Measurements from ENCODE around the gene TERB1. TPM values are rescaled to one million over a fixed set of nuclear protein-coding genes. Genes with fewer than 3 reads are reported as not detected.

Gene TERB1
- total and polyA plus RNA-seq, 2 of the 13 experiments (the other 11 are each of a cell fraction or from before 2014, with no cell fraction given): not detected

GRCh38 chr16:66711581-66711980 lies 89.8 kb downstream of the TERB1 start:
- H3K27me3 ChIP-seq (ENCODE audit: control insufficient read depth in 1 of 2, insufficient read depth in 2 of 2, low read length in 2 of 2): peaks cover 0 to 7% of the 10 kb centered on the region in 2 experiments; a peak in 2 of 5 replicates
- BruUV-seq (replicated peaks): no TSS peak
- intact Hi-C loops (cut with micrococcal nuclease; ENCODE audit: unreplicated experiment) (no loop called here), in situ Hi-C loops (cut with HindIII; ENCODE audit: extremely low pct_ligation_motif_present, low pct_unique_long_range_greater_than_20kb) (no loop called here)
- DNase-seq (ENCODE audit: low spot score) (no peak), FAIRE-seq (no peak), ATAC-seq (peak; percentile 11; the same call in 2 of the 3 replicates)
- no peak overlapping the region for H3K4me2 ChIP-seq (ENCODE audit: low read depth, low read length)
- H2AFZ ChIP-seq (ENCODE audit: low read length): no peak overlapping the region
- no peaks in the 10 kb centered on the region for H3K36me3 ChIP-seq (replicated peaks in 1 of 2; ENCODE audit: control insufficient read depth in 1 of 2, insufficient read depth in 2 of 2, low read length in 2 of 2)
- no peak overlapping the region for H3K9ac ChIP-seq (ENCODE audit: insufficient read depth, low read depth, low read length)
- H3K27ac ChIP-seq (ENCODE audit: extremely low read length, insufficient read depth, low read length): no peak overlapping the region
- no peaks in the 10 kb centered on the region for H4K20me1 ChIP-seq (ENCODE audit: insufficient read depth, low read length)
- H3K4me1 ChIP-seq (ENCODE audit: insufficient read depth, low read length): peaks cover 16% of the 10 kb centered on the region
- CTCF ChIA-PET (ENCODE audit: low intra/inter-chr PET ratio, low total read pairs): no interaction called here
- H3K79me2 ChIP-seq (ENCODE audit: insufficient read depth, low read length): no peaks in the 10 kb centered on the region
- no peaks in the 10 kb centered on the region for H3K9me3 ChIP-seq (ENCODE audit: low read length)
- no peak for TF ChIP-seq NR2F1 (CRISPR knock-in tag; IDR thresholded peaks at IDR 0.05)
- TF ChIP-seq ZNF605 (CRISPR knock-in tag; IDR thresholded peaks at IDR 0.05): peak; percentile 99; the same call in 1 of the 2 replicates
- POLR2A ChIA-PET: no interaction called here
- H3K4me3 ChIP-seq (replicated peaks in 1 of 3; ENCODE audit: insufficient read depth in 1 of 3, low read depth in 2 of 3, low read length in 3 of 3): no peak overlapping the region

GRCh38 chr16:66706506-66706880 lies 94.9 kb downstream of the TERB1 start:
- H3K4me2 ChIP-seq (ENCODE audit: low read depth, low read length): 0 out of 2 replicates have a peak overlapping the region, but pooled peaks have one; percentile 4
- no peak overlapping the region for H3K27ac ChIP-seq (ENCODE audit: extremely low read length, insufficient read depth, low read length)
- H3K36me3 ChIP-seq (replicated peaks in 1 of 2; ENCODE audit: control insufficient read depth in 1 of 2, insufficient read depth in 2 of 2, low read length in 2 of 2): no peaks in the 10 kb centered on the region
- no peak for DNase-seq (ENCODE audit: low spot score)
- intact Hi-C loops (cut with micrococcal nuclease; ENCODE audit: unreplicated experiment): no loop called here
- ATAC-seq: peak; percentile 16; the same call in 2 of the 3 replicates
- peaks cover 0 to 20% of the 10 kb centered on the region in 2 experiments; a peak in 2 of 5 replicates for H3K27me3 ChIP-seq (ENCODE audit: control insufficient read depth in 1 of 2, insufficient read depth in 2 of 2, low read length in 2 of 2)
- 0 out of 2 replicates have a peak, but pooled peaks cover 7% of the 10 kb centered on the region for H3K4me1 ChIP-seq (ENCODE audit: insufficient read depth, low read length)
- in situ Hi-C loops (cut with HindIII; ENCODE audit: extremely low pct_ligation_motif_present, low pct_unique_long_range_greater_than_20kb): no loop called here
- H2AFZ ChIP-seq (ENCODE audit: low read length): no peak overlapping the region
- no peak for FAIRE-seq
- H3K9ac ChIP-seq (ENCODE audit: insufficient read depth, low read depth, low read length): no peak overlapping the region
- no peaks in the 10 kb centered on the region for H3K9me3 ChIP-seq (ENCODE audit: low read length)
- ChIA-PET CTCF (ENCODE audit: low intra/inter-chr PET ratio, low total read pairs) (no interaction called here), POLR2A (no interaction called here)
- H3K4me3 ChIP-seq (replicated peaks in 1 of 3; ENCODE audit: insufficient read depth in 1 of 3, low read depth in 2 of 3, low read length in 3 of 3): no peak overlapping the region
- no peaks in the 10 kb centered on the region for H3K79me2 ChIP-seq (ENCODE audit: insufficient read depth, low read length)
- no TSS peak for BruUV-seq (replicated peaks)
- 48% methylated on average over 8 of the region's 8 CpGs for WGBS (ENCODE audit: low lambda C conversion rate)
- H4K20me1 ChIP-seq (ENCODE audit: insufficient read depth, low read length): no peaks in the 10 kb centered on the region
- no peak for TF ChIP-seq RAD21 (CRISPR knock-in tag; IDR thresholded peaks at IDR 0.05)
- TF ChIP-seq, protein P1, sequence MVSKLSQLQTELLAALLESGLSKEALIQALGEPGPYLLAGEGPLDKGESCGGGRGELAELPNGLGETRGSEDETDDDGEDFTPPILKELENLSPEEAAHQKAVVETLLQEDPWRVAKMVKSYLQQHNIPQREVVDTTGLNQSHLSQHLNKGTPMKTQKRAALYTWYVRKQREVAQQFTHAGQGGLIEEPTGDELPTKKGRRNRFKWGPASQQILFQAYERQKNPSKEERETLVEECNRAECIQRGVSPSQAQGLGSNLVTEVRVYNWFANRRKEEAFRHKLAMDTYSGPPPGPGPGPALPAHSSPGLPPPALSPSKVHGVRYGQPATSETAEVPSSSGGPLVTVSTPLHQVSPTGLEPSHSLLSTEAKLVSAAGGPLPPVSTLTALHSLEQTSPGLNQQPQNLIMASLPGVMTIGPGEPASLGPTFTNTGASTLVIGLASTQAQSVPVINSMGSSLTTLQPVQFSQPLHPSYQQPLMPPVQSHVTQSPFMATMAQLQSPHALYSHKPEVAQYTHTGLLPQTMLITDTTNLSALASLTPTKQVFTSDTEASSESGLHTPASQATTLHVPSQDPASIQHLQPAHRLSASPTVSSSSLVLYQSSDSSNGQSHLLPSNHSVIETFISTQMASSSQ (IDR thresholded peaks at IDR 0.05; ENCODE audit: low read depth): no peak
- TF ChIP-seq, protein P1 (CRISPR knock-in tag; IDR thresholded peaks at IDR 0.05; ENCODE audit: borderline replicate concordance): no peak
- no peak for TF ChIP-seq HES4 (CRISPR knock-in tag; IDR thresholded peaks at IDR 0.05; ENCODE audit: borderline replicate concordance)
- TF ChIP-seq, protein P2, sequence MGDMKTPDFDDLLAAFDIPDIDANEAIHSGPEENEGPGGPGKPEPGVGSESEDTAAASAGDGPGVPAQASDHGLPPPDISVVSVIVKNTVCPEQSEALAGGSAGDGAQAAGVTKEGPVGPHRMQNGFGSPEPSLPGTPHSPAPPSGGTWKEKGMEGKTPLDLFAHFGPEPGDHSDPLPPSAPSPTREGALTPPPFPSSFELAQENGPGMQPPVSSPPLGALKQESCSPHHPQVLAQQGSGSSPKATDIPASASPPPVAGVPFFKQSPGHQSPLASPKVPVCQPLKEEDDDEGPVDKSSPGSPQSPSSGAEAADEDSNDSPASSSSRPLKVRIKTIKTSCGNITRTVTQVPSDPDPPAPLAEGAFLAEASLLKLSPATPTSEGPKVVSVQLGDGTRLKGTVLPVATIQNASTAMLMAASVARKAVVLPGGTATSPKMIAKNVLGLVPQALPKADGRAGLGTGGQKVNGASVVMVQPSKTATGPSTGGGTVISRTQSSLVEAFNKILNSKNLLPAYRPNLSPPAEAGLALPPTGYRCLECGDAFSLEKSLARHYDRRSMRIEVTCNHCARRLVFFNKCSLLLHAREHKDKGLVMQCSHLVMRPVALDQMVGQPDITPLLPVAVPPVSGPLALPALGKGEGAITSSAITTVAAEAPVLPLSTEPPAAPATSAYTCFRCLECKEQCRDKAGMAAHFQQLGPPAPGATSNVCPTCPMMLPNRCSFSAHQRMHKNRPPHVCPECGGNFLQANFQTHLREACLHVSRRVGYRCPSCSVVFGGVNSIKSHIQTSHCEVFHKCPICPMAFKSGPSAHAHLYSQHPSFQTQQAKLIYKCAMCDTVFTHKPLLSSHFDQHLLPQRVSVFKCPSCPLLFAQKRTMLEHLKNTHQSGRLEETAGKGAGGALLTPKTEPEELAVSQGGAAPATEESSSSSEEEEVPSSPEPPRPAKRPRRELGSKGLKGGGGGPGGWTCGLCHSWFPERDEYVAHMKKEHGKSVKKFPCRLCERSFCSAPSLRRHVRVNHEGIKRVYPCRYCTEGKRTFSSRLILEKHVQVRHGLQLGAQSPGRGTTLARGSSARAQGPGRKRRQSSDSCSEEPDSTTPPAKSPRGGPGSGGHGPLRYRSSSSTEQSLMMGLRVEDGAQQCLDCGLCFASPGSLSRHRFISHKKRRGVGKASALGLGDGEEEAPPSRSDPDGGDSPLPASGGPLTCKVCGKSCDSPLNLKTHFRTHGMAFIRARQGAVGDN (CRISPR knock-in tag; IDR thresholded peaks at IDR 0.05): peak; percentile 13; the same call in 1 of the 2 replicates
